HG03280 (cell line): ENCODE results near the gene SIDT2.

Source experiments
- ATAC-seq: cut with Tn5 transposase; IDR thresholded peaks from one replicate; pipeline ENCODE4 v1.9.1; 2021; ENCODE audit warnings: mild to moderate bottlenecking, moderate library complexity; ENCODE audit not compliant: unreplicated experiment

Gene SIDT2

DNA sequence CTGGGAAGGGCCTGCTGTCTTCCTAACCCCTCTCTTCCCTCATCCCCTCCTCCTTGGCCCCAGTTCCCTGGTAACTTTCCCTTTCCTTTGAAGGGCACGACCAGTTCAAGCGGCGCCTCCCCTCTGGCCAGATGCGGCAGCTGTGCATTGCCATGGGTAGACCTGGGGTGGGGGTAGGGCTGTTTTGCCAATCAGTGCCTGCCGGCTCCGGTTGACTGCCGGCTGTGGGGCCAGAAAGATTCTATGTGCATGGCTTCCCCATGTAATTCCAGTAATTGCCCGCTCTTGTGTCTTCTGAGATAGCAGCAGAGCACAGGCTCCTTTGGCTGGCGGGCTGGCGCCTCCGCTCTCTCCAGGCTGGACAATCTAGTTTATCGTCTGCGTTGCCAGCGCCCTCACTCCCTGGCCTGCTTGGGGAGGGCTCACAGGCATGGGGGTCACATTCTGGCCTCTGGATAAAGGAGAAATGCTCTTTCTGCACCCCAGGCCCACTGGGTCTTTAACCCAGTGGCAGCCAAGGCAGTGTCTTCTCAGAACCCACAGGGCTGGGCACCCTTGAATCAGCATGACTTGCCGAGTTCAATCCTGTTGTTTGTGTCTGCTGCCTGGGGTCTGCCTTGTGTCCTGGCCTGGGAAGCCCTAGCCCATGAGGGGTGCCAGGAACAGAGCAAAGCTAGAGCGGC is 9.4 kb downstream of the SIDT2 start:
- no peak for ATAC-seq

GRCh38 chr11:117188620-117189081 is 10.1 kb downstream of the SIDT2 start:
- no peak for ATAC-seq

- no peak for ATAC-seq
These were observed 10.8 kb downstream of the SIDT2 start for GRCh38 chr11:117189191-117189940.

DNA sequence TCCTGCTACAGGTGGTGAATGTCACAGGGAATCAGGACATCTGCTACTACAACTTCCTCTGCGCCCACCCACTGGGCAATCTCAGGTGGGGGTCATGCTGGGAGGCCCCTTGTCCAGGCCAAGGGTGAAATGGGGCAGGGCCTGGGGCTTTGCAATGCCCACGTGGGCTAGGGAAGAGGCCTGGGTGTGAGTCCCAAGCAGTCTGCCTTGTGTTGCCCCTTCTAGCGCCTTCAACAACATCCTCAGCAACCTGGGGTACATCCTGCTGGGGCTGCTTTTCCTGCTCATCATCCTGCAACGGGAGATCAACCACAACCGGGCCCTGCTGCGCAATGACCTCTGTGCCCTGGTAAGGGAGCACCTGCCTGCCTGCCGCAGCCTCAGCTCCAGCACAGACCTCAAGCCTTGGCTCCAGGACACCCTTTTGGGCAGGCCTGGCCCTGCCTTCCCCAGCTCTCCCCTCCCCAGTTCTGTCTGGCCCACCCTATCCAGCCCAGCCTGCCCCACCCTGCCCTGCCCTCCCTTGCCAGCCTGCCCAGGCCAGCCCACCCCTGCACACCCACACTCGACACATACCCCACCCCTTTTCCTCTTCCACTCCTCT is 11.5 kb downstream of the SIDT2 start:
- no peak for ATAC-seq

DNA sequence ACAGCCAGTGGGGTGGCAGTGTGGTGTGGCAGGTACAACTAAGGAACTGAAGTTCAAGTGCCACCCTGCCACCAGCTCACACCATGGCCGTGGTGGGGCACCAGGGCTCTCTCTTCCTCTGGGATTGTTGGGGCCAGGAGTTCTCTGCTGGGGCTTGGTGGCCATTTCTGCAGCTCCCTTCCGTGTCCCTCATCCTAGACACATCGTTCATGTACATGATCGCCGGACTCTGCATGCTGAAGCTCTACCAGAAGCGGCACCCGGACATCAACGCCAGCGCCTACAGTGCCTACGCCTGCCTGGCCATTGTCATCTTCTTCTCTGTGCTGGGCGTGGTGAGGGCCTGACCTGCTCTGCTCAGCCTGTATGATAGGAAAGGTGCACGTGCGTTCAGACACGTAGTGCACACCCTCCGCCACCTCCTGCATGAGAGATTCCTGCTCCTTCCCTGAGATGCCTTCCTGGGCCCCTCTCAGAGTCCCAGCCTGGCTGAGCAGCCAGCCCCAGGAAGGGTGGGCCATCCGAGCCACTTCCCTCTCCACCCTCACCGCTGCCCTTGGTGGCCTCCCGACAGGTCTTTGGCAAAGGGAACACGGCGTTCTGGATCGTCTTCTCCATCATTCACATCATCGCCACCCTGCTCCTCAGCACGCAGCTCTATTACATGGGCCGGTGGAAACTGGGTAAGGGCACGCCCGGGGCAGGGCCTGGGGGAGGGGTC is 13.3 kb downstream of the SIDT2 start:
- no peak for ATAC-seq

GRCh38 chr11:117192401-117192875 is 13.9 kb downstream of the SIDT2 start:
- no peak for ATAC-seq

DNA sequence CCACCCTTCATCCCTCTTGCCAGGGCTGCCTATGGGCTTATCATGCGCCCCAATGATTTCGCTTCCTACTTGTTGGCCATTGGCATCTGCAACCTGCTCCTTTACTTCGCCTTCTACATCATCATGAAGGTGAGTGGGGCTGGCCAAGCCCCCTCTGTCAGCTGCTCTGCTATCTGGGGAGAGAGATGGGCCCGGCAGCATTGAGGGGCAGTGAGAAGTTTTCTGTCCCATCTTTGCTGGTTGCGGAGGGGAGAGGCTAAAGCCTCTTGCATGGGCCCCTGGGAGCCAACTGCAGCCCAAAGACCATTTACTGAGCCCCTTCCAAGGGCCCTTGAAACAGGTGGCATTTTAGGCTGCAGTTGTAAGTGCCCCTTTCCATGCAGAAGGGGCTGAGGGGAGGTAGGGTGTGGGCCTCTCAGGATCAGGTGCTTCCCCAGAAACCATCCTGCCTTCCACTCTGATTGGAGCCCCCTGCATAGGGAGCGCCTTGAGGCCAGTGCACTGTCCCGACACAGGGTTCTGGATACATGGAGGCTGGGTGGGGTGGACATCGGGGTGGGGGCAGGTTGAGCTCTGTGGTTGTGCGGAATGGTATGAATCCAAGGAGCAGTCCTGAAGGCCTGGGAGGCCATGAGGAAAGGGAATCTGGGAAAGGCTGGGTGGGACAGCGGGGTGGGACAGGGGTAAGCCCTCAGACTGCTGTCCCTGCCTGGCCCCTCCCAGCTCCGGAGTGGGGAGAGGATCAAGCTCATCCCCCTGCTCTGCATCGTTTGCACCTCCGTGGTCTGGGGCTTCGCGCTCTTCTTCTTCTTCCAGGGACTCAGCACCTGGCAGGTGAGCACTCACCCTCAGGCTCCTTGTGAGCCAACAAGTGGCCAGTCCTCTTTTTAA is 14.8 kb downstream of the SIDT2 start:
- ATAC-seq = no peak

DNA sequence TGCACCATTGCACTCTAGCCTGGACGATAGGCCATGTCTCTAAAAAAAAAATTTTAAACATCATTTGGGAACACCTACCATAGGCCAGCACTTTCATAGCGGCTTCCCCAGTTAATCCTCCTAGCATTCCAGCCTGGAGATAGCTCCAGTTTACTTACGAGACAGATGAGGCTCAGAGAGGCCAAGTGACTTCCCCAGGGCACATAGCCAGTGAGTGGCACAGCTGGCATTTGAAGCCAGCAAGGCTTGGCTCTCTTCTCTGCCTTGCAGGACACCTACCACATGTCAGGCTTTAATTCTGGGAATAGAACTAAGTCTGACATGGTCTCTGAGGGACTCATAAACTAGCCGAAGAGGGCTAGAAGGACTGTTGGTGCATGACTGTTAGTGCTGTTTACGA is 15.7 kb downstream of the SIDT2 start:
- ATAC-seq = no peak

- no peak for ATAC-seq
These were observed 16.7 kb downstream of the SIDT2 start for GRCh38 chr11:117195258-117195657.

DNA sequence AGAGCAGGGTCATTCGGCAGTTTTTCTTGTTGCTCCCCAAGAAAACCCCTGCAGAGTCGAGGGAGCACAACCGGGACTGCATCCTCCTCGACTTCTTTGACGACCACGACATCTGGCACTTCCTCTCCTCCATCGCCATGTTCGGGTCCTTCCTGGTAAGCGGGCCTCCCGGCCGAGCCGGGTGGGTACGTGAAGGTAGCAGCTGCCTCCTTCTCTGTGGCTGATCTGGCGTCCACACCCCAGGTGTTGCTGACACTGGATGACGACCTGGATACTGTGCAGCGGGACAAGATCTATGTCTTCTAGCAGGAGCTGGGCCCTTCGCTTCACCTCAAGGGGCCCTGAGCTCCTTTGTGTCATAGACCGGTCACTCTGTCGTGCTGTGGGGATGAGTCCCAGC is 17.2 kb downstream of the SIDT2 start:
- no peak for ATAC-seq

- no peak for ATAC-seq
These were observed 18.5 kb downstream of the SIDT2 start for GRCh38 chr11:117197006-117197405.

DNA sequence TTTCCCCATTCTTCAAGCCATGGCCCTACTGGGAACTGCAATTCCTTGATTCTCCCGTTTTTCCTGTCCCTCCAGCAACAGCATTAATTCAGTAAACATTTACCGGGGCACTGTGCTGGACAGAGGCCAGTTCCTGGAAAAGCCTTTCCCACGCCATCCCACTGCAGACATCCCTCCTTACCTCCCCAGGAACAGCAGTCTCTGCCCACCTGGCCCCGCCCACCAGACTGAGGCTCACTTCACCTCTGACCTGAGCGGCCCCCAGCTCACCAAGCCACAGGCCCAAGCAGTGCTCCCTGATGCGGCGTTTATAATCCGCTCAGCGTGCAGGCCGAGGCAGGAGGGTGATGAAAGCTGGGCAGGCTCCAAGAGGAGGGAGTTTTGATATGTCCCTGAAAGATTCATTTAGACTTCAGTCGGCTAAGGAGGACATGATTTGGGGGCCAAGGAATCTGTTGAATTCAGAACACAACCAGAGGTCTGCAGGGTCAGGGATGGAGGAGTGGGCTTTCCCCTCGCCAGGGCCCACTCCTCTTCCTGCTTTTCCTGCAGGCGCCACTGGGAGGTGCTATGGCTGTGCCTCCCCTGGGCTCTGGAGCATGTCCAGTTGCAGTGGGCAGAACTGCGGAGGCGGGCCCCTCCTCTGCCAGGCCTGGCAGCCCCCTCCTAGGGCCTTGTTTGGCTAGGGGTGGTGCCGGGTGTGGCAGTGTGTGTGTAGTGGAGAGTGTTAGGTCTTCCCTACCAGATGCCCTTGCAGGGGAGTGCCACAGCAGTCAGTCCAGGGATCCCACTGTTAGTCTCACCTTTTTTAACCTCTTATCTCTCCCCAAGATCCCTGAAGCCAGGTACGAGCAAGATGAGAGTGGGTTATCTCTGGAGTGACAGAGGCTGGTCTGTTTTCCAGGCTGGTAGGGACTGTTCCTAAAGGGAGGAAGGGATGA is 19.2 kb downstream of the SIDT2 start:
- ATAC-seq = no peak

DNA sequence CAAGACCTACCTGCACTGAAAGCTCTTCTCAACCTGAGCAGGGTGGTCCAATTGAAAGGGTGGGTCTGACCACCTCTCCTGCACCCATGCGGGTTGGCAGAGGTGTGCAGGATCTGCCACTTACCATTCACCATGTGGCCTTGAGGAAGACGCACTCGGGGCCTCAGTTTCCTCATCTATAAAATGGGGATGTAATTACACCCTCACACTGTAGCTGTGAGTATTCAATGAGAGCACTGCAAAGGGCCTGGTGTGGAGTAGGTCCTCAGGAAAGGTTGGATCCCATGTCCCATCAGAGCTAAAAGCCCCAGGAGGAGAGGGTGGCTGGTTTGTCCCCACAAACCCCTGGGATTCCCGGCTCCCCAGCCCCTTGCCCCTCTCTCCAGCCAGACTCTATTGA is 20.1 kb downstream of the SIDT2 start:
- ATAC-seq = no peak

DNA sequence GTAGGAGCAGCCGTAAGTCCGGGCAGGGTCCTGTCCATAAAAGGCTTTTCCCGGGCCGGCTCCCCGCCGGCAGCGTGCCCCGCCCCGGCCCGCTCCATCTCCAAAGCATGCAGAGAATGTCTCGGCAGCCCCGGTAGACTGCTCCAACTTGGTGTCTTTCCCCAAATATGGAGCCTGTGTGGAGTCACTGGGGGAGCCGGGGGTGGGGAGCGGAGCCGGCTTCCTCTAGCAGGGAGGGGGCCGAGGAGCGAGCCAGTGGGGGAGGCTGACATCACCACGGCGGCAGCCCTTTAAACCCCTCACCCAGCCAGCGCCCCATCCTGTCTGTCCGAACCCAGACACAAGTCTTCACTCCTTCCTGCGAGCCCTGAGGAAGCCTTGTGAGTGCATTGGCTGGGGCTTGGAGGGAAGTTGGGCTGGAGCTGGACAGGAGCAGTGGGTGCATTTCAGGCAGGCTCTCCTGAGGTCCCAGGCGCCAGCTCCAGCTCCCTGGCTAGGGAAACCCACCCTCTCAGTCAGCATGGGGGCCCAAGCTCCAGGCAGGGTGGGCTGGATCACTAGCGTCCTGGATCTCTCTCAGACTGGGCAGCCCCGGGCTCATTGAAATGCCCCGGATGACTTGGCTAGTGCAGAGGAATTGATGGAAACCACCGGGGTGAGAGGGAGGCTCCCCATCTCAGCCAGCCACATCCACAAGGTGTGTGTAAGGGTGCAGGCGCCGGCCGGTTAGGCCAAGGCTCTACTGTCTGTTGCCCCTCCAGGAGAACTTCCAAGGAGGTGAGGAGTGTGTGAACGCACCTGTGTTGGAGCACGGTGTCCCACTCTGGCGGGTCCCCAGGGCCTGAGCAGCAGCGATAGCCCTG is 20.7 kb downstream of the SIDT2 start, which contains the start of gene TAGLN:
Gene TAGLN, plus strand, starts transcription at position 318 of the 863 bp plus-strand sequence. CDS start 3,644 bp downstream, outside the sequence.
- ATAC-seq = no peak

- ATAC-seq = no peak
These were observed 21.6 kb downstream of the SIDT2 start for GRCh38 chr11:117199916-117200812.

DNA sequence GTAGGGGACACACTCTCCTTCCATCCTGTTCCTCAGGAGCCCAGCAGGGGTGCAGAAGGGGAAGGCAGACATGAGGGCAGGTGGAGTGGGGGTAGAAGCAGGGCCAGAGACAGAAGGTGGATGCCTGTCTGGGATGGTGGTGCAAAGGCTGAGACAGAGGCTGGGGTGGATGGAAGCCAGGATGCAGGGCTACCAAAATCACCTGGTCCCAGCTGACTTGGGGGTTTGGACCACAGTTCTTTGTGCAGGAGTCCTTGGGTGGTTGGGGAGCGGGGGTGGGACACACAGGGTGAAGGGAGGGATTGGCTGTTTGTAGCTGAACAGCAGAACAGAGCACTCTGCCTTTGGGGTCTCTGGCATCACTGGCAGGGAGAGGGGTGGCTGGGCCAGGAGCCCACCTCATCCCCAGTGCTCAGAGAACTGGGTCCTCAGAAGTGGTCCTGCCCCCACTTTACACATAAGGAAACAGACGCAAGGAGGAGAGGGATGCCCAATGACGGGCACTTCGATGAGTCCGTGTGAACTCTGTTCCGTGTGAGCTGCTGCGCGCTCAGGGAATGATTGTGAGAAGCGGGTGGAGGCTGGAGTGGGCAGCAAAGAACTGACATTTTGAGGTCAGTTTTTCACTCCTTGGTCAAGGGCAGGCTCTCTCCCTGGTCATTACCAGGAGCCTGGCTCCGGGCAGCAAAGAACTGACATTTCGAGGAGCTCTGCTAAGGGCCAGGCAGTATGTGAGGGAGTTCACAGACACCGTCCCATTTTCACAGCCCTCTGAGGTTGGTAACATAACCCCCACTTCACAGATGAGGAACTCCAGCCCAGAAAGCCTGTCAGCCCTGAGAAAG is 22.5 kb downstream of the SIDT2 start:
- ATAC-seq = no peak
